GM21723 (cell line): ENCODE data around the gene RAD52.
"Not testable (repeated sequence)": the region's sequence is repeated elsewhere in the genome, so short reads cannot be mapped to it uniquely, and the experiment has no call there.

ENCODE experiments used
- ATAC-seq: cut with Tn5 transposase; IDR thresholded peaks from one replicate; pipeline ENCODE4 v1.9.1; 2021; ENCODE audit warnings: mild to moderate bottlenecking, moderate library complexity; ENCODE audit not compliant: unreplicated experiment

Gene RAD52

GRCh38 chr12:968545-968944, 19.1 kb upstream of the RAD52 start:
- ATAC-seq: no peak

- ATAC-seq: no peak
These were observed 18.1 kb upstream of the RAD52 start for GRCh38 chr12:967641-968040.

- no peak for ATAC-seq
These were observed 17.2 kb upstream of the RAD52 start for GRCh38 chr12:966724-967123.

GRCh38 chr12:958588-959123, 9.2 kb upstream of the RAD52 start:
- no peak for ATAC-seq

- ATAC-seq: no peak
These were observed 6.4 kb upstream of the RAD52 start for GRCh38 chr12:955939-956338.

- ATAC-seq: no peak
These were observed 5.2 kb upstream of the RAD52 start for GRCh38 chr12:954741-955140.

- no peak for ATAC-seq
These were observed 4.3 kb upstream of the RAD52 start for GRCh38 chr12:953776-954175.

- ATAC-seq: no peak
These were observed 1.7 kb upstream of the RAD52 start for GRCh38 chr12:951176-951575.

GRCh38 chr12:948238-948637, 1.3 kb downstream of the RAD52 start:
- ATAC-seq: no peak

- no peak for ATAC-seq
These were observed 2.9 kb downstream of the RAD52 start for GRCh38 chr12:946631-947030.

GRCh38 chr12:946212-946611, 3.3 kb downstream of the RAD52 start:
- no peak for ATAC-seq

GRCh38 chr12:944211-944610, 5.3 kb downstream of the RAD52 start:
- no peak for ATAC-seq

GRCh38 chr12:943051-943450, 6.4 kb downstream of the RAD52 start:
- no peak for ATAC-seq

- ATAC-seq: no peak
These were observed 10.7 kb downstream of the RAD52 start for GRCh38 chr12:938810-939209.

GRCh38 chr12:936377-937345, 12.8 kb downstream of the RAD52 start:
- ATAC-seq: no peak

GRCh38 chr12:935891-936290, 13.6 kb downstream of the RAD52 start:
- not testable (repeated sequence) for ATAC-seq

- no peak for ATAC-seq
These were observed 17.9 kb downstream of the RAD52 start for GRCh38 chr12:931591-931990.

GRCh38 chr12:931060-931459, 18.4 kb downstream of the RAD52 start:
- ATAC-seq: no peak

- no peak for ATAC-seq
These were observed 22.9 kb downstream of the RAD52 start for GRCh38 chr12:926641-927040.

GRCh38 chr12:922285-922684, 27.2 kb downstream of the RAD52 start:
- ATAC-seq: no peak

GRCh38 chr12:920676-921075, 28.8 kb downstream of the RAD52 start:
- no peak for ATAC-seq

GRCh38 chr12:916712-917445, 32.6 kb downstream of the RAD52 start:
- ATAC-seq: no peak
